Panc1 (cell line): ENCODE data around the gene PINK1. TPM values are rescaled to one million over a fixed set of nuclear protein-coding genes. Genes with fewer than 3 reads are reported as not detected.

Experiments
- ATAC-seq: fragments of 200-7000 bp; cut with Tn5 transposase; 2 replicates; pipeline ENCODE4 v1.9.1; 2020; ENCODE audit warnings: mild to moderate bottlenecking, moderate library complexity
- BruUV-seq: library from RNA; stranded (reverse); fragments of 400-500 nt; replicated peaks from 2 replicates; lab custom pipeline; 2021; lab: Mats Ljungman, UMichigan
- CTCF ChIA-PET: fragments of 300-600 bp; sonication (Branson Sonifier 250); formaldehyde crosslinking; loops from one replicate; lab custom pipeline; 2022; ENCODE audit warnings: antibody characterized with exemption; lab: Charles Lee
- POLR2A ChIA-PET: fragments of 300-600 bp; sonication (Branson Sonifier 250); formaldehyde crosslinking; loops from one replicate; lab custom pipeline; 2022; ENCODE audit warnings: antibody characterized with exemption; lab: Charles Lee
- DNase-seq: peaks from one replicate; pipeline ENCODE4 v3.0.0-alpha.2; 2010; ENCODE audit warnings: low read depth, low spot score
- H3K27ac ChIP-seq: 2 replicates; pipeline ENCODE4 v1.5.1; 2011; ENCODE audit warnings: mild to moderate bottlenecking, low read length, inconsistent platforms
- H3K27me3 ChIP-seq: fragments of 200-500 bp; sonication (Bioruptor generic); 2 replicates; pipeline ENCODE4 v1.6.0; 2014; ENCODE audit warnings: low read length, inconsistent platforms; ENCODE audit not compliant: control insufficient read depth, insufficient read depth
- H3K36me3 ChIP-seq: fragments of 200-500 bp; sonication (Bioruptor generic); 2 replicates; pipeline ENCODE4 v1.5.1; 2014; ENCODE audit warnings: inconsistent platforms, mild to moderate bottlenecking, low read length, moderate library complexity; ENCODE audit not compliant: control insufficient read depth, insufficient read depth
- H3K4me1 ChIP-seq: 2 replicates; pipeline ENCODE4 v1.5.1; 2011; ENCODE audit warnings: inconsistent platforms, mild to moderate bottlenecking, low read length, moderate library complexity; ENCODE audit not compliant: control insufficient read depth, insufficient read depth
- H3K4me3 ChIP-seq, 2 experiments: 2 replicates each; pipeline ENCODE4 v1.5.1; 2011 to 2012; ENCODE audit warnings: low read depth in 2 of 2, low read length in 2 of 2, mild to moderate bottlenecking in 2 of 2, inconsistent platforms in 1 of 2, moderate library complexity in 1 of 2
- H3K9me3 ChIP-seq: fragments of 200-500 bp; sonication (Bioruptor generic); 2 replicates; pipeline ENCODE4 v1.5.1; 2014; ENCODE audit warnings: low read depth, mild to moderate bottlenecking, inconsistent platforms, low read length, moderate library complexity; ENCODE audit not compliant: control insufficient read depth, insufficient read depth
- POLR2AphosphoS5 ChIP-seq: IDR thresholded peaks from 2 replicates; pipeline ENCODE4 v1.6.1; 2012; ENCODE audit warnings: mild to moderate bottlenecking, low read depth, low read length, moderate library complexity
- SIN3A ChIP-seq: IDR thresholded peaks from 2 replicates; pipeline ENCODE4 v1.6.1; 2012; ENCODE audit warnings: low read depth, mild to moderate bottlenecking, low read length, moderate library complexity, borderline replicate concordance; ENCODE audit not compliant: insufficient read depth
- TCF7L2 ChIP-seq: IDR thresholded peaks from 2 replicates; pipeline ENCODE4 v1.6.1; 2011; ENCODE audit warnings: mild to moderate bottlenecking, low read depth, low read length, inconsistent platforms
- in situ Hi-C: cut with HindIII; loops from 2 replicates; pipeline ENCODE4 v1.10.0; 2016; ENCODE audit warnings: low sequenced_read_pairs, low pct_unique_long_range_greater_than_20kb
- intact Hi-C: fragments of 100-400 bp; cut with micrococcal nuclease; formaldehyde crosslinking; loops from one replicate; pipeline ENCODE4 v1.10.0; 2022; ENCODE audit not compliant: unreplicated experiment
- total RNA-seq: library from RNA; stranded (reverse); gene quantifications from one replicate; pipeline ENCODE4 v1.2.1, GENCODE V29; 2021; ENCODE audit not compliant: unreplicated experiment
- TF ChIP-seq, protein P1 (sequence below): fragments of 450-650 bp; IDR thresholded peaks from 2 replicates; pipeline ENCODE4 v1.5.1; 2017; ENCODE audit warnings: mild to moderate bottlenecking
- TF ChIP-seq, protein P2 (sequence below), 2 experiments: IDR thresholded peaks; 2 replicates each; pipeline ENCODE4 v1.6.1; 2011 to 2012; ENCODE audit warnings: low read depth in 2 of 2, control low read depth in 1 of 2, low read length in 1 of 2, mild to moderate bottlenecking in 1 of 2, moderate library complexity in 1 of 2; ENCODE audit not compliant: insufficient read depth in 1 of 2

The PINK1 gene
- total RNA-seq, 1 experiment from 2014 or later: 32.1 TPM

DNA sequence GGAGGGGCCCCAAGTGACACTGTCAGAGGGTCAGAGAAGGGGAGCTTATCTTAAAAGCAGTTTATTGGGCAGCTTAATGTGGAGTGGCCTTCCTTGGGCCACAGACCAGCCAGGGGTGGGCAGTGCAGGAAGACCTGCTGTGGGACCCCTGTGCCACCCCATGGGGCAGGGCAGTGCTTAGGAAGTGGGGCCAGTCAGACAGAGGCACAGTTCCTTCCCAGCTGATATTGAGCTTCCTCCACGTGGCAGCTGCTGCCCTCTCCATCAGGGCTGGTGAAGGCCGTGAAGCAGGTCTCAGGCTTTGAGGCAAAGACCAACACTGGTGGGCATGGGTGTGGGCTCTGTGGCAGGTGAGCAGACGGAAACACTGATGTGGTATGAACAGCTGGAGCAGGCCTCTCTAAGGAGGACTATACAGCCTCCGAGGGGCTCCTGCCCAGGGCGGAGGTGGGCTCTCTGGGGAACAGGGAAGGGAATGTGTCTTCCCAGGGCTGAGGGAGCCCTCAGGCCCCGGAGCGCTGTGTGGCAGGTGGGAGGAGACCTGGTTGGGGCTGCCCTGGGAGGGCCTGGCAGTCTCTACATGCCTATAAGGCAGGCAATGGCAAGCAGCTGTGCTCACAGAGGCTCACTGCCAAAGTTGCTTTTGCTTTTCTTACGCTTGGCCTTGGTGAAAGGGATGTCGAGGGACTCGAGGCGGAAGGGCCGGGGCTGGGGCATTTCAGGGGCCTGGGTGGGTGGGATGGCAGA is 30.9 kb downstream of the PINK1 start:
- BruUV-seq: no TSS peak
- Histone ChIP-seq H3K27me3 (no peaks in the 10 kb centered on the region), H3K36me3 (no peaks in the 10 kb centered on the region; the same call in 1 of the 2 replicates), H3K4me3 (no peak overlapping the region), H3K9me3 (no peaks in the 10 kb centered on the region), H3K4me1 (peaks cover 10% of the 10 kb centered on the region), H3K27ac (no peak overlapping the region)
- ATAC-seq: no peak
- POLR2A ChIA-PET: no interaction called here
- no peak for TF ChIP-seq SIN3A
- intact Hi-C loops: no loop called here
- CTCF ChIA-PET: interaction anchor here (0.6 kb wide), 1 partner anchor 230 kb away, joined by 7 read pairs; no protein-coding TSS in a partner anchor
- in situ Hi-C loops: no loop called here
- no peak for DNase-seq

DNA sequence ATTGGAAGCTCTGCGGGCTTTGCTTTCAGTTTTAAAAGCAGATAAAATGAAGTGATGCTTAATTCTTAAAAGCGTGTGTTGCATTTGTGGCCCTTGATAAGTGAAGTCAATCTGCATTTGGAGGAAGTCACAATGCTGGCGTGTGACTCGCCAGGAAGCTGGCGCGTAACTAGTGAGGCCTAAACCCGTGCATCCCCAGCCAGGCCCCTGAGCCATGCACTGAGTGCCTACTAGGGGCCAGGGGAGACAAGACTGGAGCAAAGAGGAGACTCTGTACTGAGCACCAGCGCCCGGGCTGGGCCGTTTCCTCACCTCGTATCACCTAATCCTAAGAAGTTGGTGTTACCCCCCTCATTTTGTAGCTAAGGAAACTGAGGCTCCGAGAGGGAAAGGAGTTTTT is 32.5 kb downstream of the PINK1 start:
- DNase-seq (no peak), ATAC-seq (no peak)
- intact Hi-C loops (no loop called here), in situ Hi-C loops (no loop called here)
- Histone ChIP-seq H3K27me3 (no peaks in the 10 kb centered on the region), H3K36me3 (no peaks in the 10 kb centered on the region; the same call in 1 of the 2 replicates), H3K4me3 (no peak overlapping the region), H3K4me1 (no peaks in the 10 kb centered on the region), H3K9me3 (no peaks in the 10 kb centered on the region), H3K27ac (no peak overlapping the region)
- no TSS peak for BruUV-seq
- ChIA-PET CTCF (interaction anchor here (0.8 kb wide), 1 partner anchor 530 kb away, joined by 4 read pairs; no protein-coding TSS in a partner anchor), POLR2A (no interaction called here)
- TF ChIP-seq, protein P1, sequence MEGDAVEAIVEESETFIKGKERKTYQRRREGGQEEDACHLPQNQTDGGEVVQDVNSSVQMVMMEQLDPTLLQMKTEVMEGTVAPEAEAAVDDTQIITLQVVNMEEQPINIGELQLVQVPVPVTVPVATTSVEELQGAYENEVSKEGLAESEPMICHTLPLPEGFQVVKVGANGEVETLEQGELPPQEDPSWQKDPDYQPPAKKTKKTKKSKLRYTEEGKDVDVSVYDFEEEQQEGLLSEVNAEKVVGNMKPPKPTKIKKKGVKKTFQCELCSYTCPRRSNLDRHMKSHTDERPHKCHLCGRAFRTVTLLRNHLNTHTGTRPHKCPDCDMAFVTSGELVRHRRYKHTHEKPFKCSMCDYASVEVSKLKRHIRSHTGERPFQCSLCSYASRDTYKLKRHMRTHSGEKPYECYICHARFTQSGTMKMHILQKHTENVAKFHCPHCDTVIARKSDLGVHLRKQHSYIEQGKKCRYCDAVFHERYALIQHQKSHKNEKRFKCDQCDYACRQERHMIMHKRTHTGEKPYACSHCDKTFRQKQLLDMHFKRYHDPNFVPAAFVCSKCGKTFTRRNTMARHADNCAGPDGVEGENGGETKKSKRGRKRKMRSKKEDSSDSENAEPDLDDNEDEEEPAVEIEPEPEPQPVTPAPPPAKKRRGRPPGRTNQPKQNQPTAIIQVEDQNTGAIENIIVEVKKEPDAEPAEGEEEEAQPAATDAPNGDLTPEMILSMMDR: no peak
- TF ChIP-seq TCF7L2 (no peak), SIN3A (no peak)

DNA sequence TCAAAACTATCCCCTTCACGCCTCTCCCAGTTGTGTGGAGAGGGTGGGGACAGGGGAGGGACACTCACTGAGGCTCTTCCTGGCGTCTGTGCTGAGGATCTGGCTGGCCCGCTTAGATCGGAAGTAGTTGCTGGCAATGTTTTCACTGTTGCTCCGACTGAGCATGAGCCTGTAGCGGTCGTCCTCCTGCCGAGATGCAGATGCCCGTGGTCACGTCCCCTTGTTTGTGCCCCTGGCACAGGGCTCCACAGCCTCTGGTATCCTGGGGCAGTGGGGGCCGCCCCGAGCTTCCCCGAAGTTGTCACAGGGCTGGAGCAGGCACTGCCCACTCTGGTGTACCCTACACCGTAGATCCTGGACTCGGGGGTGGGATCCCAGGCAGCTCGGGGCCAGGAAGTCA is 32.9 kb downstream of the PINK1 start:
- ATAC-seq (no peak), DNase-seq (no peak)
- Histone ChIP-seq H3K9me3 (no peaks in the 10 kb centered on the region), H3K4me1 (no peaks in the 10 kb centered on the region), H3K27ac (no peak overlapping the region), H3K4me3 (no peak overlapping the region), H3K27me3 (no peaks in the 10 kb centered on the region), H3K36me3 (no peaks in the 10 kb centered on the region)
- no TSS peak for BruUV-seq
- TF ChIP-seq TCF7L2: no peak
- TF ChIP-seq, protein P2, sequence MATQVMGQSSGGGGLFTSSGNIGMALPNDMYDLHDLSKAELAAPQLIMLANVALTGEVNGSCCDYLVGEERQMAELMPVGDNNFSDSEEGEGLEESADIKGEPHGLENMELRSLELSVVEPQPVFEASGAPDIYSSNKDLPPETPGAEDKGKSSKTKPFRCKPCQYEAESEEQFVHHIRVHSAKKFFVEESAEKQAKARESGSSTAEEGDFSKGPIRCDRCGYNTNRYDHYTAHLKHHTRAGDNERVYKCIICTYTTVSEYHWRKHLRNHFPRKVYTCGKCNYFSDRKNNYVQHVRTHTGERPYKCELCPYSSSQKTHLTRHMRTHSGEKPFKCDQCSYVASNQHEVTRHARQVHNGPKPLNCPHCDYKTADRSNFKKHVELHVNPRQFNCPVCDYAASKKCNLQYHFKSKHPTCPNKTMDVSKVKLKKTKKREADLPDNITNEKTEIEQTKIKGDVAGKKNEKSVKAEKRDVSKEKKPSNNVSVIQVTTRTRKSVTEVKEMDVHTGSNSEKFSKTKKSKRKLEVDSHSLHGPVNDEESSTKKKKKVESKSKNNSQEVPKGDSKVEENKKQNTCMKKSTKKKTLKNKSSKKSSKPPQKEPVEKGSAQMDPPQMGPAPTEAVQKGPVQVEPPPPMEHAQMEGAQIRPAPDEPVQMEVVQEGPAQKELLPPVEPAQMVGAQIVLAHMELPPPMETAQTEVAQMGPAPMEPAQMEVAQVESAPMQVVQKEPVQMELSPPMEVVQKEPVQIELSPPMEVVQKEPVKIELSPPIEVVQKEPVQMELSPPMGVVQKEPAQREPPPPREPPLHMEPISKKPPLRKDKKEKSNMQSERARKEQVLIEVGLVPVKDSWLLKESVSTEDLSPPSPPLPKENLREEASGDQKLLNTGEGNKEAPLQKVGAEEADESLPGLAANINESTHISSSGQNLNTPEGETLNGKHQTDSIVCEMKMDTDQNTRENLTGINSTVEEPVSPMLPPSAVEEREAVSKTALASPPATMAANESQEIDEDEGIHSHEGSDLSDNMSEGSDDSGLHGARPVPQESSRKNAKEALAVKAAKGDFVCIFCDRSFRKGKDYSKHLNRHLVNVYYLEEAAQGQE (IDR thresholded peaks at IDR 0.05; ENCODE audit: insufficient read depth in 1 of 2, low read depth in 2 of 2, low read length in 1 of 2): no peak
- TF ChIP-seq POLR2AphosphoS5: no peak
- TF ChIP-seq, protein P1: no peak
- TF ChIP-seq SIN3A: no peak
- intact Hi-C loops: no loop called here
- CTCF ChIA-PET: interaction anchor here (0.8 kb wide), 1 partner anchor 529 kb away, joined by 4 read pairs; no protein-coding TSS in a partner anchor
- in situ Hi-C loops: no loop called here
- POLR2A ChIA-PET: no interaction called here
